Measurements from ENCODE around the gene INAVA.

INAVA gene

DNA sequence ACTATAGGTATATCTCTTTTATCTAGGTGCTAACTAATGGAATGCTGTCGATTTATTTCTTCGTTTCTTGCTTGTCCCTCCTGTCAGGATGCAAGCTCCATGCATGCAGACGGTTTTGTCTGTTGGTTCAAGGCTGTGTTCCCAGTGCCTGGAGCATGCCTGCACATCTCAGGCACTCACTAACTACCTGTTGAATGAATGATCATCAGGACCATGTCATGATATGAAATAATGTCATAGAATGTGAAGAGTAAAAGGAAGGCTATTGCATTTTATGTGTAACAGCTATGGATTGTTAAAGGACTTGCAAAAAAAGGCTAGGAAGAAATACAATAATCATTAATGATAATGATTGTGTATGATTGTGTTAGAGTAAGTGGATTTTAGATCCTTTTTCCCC is 17.7 kb upstream of the INAVA start:
- no peak for DNase-seq

DNA sequence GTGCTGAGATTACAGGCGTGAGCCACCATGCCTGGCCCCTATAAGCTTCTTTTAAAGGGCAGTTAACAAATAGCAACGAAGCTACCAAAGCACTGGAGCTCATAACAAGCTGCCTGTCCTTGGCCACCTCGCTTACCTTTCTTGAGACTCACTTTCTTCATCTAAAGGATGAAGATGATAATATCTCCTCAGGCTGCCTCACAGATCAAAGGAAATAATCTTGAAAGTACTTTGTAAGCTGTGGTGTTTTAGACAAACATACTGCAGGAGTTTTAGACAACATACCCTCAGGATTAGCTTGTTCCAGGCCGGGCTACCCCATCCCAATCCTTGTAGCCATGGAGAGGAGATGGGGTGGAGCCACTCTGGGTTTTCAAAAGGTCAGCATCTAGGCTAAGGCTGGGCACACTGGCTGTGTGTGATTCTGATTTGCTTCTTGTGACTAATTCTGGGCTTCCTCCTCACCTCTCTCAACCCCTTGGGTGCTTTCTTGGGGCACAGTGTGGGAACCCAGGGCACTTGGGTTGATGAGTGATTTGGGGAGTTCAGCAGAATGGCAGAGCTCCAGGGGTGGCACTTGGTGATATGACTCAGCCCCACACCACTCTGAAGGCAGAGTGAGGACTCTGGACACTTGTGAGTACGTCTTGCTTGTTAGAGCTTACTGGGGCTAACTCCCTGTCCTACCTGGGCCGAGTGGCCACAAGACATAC is 16.7 kb upstream of the INAVA start:
- DNase-seq, result no peak

DNA sequence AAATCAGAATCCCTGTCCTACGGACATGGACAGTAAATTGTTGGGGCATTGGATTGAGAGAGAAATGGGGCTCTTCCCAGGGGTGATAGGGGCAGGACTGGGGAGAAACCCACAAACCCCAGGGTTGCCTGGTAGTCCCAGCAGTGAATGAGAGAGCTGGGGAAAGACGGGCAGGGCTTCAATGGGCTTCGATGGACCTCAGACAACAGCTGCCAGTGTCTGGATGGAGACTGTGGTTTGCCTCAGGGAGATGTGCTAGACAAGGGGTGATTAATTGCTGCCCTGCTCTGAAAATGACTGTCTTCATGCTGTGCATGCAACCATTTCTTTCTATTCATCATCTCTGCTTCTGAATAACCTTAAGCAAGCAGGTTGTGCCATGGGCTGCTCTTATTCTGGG is 14.5 kb upstream of the INAVA start:
- no peak for DNase-seq

DNA sequence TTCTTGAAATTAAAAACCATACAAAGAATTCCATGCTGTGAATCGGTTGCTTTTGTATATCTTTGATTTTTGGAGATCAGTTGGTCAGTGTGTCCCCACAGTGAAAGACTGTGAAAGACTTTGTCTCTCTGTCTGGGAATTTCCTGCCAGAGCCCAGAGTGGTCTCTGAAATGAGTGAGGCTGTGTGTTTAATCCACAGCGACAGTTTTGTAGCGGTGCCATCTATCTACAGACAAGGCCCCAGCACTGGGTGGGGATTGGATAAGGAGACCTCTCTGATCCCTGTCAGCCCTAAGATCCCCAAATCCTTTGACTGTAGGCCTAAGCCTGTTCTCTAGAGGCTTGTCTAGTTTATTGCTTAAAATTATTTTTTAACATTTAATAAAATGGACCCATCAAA is 11.6 kb upstream of the INAVA start:
- DNase-seq, result no peak

DNA sequence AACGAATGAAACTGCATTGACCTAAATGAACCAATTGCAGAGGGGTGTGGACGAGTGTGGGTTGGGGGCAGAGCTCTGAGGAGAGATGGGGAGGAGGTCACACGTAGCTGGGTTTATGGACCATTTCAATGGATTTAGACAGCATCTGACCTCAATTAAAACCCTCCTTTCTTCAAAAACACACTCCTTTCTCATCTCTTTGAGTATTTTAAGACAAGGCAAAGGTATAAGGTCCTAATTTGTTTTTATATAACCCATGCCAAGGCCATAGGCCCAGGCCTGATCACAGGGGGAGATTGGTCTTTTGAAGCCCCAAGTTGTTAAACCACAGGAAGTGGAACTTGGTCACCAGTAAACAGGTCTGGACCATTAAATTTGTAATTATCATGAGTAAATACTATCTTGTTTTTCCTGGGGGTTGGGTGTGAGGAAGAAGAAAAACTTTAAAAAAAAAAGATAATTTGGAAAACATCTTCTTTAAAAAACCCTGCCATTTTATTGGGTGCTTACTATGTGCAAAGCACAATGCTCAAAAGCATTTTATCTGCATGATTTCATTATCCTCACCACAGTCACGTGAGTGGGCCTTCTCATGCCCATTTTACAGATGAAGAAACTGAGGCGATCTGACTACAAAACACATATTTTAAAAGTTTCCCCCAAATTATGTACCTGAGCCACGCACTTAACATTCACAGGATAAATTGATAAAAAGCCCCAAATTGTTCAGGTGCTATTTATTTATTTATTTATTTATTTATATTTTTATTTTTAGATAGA is 8.9 kb upstream of the INAVA start:
- no peak for DNase-seq

DNA sequence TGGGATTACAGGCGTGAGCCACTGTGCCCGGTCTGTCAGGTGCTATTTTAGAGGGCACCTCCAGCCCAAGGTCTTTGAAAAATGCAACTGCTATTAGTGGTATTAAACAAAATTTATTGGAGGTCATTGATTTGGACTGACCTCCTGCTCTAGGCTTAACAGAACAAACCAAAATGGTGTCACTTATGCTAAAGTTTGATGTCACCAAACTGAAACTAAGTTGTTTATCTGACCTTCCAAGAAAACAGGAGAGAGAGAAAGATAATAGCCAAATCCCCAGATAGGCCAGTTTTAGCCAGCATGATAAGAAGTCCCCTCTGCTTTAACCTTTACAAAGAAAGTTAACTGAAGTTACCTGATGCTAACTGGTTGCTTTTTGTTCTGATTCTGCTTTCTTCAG is 8.1 kb upstream of the INAVA start:
- DNase-seq, result no peak

DNA sequence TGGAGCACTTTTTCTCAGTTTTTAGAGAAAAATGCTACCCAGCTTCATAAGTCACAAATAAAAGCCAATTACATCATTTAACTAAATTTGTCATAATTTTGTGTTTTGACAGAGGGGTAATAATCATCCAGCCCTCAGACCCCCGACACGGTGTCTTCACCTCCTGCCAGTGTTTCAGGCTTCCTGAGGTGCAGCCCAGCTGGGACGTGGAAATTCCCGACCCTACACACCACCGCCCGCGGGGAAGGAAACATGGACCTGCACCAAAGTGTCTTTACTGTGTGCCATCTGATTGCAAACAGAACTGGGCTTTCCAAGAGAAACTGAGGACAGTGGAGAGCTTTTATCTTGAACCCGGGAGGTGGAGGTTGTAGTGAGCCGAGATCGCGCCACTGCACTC is 7.7 kb upstream of the INAVA start:
- DNase-seq, result no peak

DNA sequence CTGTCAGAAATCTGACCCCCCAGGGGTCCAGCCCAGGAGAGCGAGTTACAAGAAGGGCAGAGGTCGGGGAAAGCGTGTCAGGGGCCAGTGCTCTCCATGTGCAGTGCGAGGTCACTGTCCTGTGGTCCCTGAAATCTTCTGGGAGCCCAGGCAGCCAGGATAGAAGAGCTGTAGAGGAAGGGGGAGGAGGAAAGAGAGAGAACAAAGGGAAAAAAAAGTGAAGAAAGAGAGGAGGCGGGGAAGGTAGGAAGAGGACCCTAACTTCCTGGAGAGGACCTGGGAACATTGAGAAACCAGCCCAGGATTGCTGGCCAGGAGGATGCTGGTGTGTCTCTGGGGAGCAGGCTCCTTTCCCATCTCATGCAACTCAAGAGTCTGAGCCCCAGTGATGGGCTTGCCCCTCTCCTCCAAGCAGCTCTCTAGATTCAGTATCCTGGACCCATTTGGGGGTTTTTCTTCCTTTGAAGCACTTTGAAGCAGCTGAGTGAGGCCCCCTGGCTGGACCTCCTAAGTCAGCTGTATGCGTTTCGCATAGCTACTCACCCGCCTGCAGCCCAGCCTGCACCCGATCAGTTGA is 6.8 kb upstream of the INAVA start:
- no peak for DNase-seq

DNA sequence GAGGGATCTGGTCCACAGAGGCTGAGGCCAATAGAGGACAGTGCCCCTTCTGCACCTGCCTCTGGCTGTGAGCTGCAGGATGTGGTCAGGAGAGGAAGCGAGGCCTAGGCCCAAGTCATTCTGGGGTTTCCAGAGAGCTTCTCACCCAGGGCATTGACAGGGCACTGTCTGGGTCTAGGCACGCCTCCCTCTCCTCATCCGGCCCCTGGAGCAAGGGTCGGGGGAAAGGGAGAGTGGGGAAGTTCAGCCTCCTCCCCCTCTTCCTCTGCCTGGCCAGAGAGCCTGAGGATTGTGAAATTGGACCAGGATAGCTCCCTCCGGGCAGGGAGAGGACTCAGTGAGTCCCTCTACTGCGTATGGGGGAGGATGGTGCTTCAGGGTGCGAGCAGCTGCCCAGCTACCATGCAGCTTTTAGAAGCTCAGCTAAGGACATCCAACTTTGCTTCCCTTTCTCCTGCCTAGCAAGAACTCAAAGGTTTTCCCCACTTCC is 6.3 kb upstream of the INAVA start:
- DNase-seq, result no peak

DNA sequence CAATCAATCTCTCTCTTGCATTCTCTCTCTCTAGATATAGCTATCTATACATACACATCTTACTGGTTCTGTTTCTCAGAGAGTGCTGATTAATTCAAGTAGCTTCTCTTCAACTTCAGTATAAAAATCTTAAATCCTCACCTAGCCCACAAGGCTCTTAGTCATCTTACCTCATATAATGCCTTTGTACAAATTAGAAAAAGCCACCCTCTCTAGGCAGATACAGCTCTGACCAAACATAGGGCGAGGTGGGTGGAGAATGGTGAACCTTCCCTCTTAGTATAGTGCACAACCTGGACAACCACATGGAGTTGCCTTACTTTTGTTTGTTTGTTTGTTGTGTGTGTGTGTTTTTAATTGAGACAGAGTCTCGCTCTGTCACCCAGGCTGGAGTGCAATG is 5.1 kb upstream of the INAVA start:
- DNase-seq, result no peak

DNA sequence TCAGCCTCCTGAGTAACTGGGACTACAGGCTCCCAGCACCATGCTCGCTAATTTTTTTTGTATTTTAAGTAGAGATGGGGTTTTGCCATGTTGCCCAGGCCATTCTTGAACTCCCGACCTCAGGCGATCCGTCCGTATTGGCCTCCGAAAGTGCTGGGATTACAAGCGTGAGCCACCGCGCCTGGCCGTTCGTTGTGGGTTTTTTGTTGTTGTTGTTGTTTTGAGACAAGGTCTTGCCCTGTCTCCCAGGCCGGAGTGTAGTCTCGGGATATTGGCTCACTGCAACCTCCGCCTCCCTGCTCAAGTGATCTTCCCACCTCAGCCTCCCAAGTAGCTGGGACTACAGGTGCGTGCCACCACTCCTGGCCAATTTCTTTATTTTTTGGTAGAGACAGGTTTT is 4.7 kb upstream of the INAVA start:
- no peak for DNase-seq

DNA sequence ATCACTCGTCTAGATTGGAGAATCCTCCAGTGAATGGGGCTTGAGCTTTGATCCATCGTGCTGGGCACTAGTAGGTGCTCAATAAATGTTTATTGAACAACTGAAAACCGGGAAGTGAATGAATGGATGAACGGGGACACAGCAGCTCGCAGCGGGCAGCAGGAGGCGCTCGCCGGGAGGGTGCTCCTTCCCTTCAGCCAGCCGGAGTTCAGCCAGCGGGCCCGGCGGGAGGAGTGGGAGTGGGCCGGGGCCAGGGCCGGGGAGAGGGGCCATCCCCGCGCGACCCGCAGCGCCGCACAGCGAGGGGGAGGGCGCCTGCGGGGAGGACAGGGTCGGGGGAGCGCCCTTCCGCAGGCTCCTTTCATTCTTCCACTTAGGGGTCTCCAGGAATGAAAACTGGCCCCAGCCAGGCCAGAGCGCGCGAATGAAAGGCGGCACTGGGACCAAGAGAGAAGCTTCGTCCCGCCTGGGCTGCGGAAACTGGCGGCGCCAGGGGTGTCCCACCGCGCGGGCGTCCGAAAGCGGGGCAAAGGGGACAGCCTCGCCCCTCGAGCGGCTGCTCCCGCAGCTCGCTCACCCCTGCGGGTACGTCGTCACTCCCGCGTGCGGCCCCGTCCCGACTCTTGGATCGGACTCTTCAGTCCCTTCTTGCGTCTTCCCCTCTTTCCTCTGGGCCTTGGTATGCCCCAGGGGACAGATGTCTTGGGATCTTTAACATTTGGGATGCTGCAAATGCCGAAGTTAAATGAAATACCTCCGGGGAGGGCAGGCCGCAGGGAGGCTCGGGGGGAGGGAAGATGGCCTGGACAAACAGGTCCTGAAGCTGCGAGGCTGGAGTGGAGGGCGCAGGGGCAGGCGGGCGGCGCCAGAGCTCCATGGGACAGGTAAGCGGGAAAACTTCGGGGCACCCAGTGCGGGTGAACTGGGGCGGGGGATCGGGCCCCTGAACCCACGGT is 3.6 kb upstream of the INAVA start:
- DNase-seq, result no peak

DNA sequence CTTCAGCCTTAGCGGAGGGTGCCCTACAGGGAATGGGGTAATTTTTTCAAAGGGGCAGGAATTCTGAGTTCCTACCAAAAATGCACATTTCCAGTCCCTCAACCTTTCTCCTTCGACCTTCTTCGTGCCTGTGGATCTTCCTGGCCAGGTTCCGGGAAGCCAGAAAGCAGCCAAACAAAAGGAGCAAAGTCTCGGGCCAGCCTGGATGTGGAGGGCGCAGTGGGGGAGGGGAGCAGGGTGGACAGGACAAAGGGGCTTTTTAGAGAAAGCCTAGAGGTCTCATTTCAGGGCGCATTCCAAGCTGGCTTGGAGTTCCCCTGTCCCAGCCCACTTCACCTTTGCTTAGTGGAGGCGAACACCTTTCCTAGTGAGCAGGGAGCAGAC is 2.9 kb upstream of the INAVA start:
- DNase-seq, result no peak

DNA sequence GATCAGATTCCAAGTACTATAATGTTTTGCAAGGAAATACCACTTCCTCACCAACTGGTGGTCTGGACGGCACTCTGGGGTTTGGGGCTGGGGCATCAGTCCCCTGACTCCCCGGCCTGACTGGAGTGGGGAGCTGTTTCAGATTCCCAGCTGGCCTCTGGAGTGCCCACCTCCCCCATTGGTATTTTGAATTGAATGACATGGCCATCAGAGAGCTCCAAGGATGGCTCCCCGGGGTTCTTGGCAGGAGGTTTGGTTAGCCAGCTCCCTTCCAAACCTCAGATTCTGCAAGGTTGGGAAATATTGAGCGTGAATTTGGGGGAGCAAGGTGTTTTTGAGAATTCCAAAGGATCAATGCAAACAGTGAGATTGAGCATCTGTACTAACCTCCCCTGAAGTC is 2.2 kb upstream of the INAVA start:
- DNase-seq, result no peak

DNA sequence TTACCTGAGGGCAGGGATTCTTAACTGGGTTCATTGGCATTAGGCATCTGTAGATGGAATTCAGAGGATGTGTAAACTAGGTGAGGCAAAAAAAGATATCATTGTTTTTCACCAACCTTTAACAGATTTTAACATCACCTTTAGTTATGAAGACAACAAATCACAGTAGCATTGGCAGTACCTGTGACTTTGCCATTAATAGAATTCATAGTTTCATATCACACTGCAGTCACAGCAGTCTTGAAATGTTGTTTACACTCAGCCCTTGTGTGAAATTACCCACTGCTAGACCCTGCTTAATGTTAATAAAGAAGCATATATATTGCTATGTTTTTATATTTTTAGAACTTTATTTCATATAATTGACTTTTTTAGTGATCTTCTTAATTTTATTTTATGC is 1.7 kb upstream of the INAVA start:
- DNase-seq, result no peak

DNA sequence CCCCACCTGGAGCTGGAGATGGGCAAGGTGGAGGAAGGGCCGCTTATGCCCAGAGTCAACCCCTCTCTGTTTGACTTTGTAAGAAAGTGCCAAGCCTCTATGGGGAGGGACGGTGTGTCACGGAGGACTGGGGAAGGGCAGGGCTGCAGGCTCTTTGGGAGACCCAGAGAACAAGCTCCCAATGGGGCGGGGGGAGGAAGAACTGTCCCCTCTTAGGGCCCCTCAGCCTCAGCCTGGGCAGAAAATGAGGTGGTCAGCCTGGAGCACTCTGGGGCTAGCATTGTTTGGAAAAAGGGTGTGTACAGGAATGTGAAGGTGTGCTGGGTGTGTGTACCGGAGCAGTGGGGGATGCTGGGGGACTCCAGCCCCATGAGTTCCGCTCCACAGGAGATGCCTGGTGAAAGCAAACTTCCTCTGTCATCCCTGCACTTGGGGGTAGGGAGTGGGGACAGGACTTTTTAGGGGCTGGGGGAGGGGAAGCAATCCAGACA is 1.2 kb upstream of the INAVA start:
- DNase-seq, result no peak

DNA sequence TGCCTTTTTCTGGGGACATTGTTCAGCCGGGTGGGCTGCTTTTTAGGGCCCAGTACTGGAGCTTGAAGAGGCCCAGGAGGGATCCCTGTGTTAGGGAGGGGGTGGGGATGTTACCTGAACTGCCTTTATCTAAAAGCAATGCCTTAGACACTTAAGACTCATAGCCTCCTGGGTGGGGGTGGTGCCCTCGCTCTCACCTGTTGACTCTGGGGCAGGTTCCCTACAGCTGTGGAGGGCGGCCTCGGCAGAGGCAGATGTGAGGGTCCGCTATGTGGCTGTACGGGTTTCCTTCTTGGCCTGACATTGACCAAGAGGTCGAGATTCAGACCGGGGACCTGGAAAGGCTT is 716 bp downstream of the INAVA start:
- no peak for DNase-seq

DNA sequence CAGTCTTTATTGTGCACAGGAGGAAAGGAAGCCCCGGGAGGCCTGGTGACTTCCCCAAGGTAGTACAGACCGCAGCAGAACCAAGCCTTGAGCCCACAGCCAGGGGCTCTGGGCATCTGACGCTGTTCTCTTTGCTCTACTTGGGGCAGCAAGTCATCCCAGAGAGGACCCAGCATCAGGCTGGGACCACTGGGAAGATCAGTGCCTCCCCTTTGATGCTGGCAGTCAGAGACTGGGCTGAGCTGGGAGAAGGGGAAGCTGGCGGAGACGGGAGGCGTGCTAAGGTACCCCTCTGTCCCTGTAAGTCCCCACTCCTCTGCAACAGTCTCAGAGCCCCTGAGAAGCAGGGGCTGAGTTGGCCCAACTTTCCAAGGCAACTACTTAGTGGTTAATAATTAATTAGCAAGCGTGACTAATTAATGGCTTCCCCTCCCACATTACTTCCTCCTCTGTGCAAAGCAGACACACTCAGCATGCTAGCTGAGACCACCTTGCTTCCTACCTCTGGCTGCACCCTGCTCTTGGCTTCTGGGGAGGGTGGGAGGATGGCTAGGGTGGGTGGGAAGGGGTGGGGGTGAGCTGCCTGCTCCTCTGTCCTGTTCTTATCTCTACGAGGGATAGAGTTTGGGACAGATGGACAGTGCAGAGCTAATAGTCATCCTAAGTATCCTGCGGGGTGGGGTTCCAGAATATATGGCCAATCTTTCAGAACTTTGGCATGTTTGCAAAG is 1.3 kb downstream of the INAVA start:
- DNase-seq, result no peak

DNA sequence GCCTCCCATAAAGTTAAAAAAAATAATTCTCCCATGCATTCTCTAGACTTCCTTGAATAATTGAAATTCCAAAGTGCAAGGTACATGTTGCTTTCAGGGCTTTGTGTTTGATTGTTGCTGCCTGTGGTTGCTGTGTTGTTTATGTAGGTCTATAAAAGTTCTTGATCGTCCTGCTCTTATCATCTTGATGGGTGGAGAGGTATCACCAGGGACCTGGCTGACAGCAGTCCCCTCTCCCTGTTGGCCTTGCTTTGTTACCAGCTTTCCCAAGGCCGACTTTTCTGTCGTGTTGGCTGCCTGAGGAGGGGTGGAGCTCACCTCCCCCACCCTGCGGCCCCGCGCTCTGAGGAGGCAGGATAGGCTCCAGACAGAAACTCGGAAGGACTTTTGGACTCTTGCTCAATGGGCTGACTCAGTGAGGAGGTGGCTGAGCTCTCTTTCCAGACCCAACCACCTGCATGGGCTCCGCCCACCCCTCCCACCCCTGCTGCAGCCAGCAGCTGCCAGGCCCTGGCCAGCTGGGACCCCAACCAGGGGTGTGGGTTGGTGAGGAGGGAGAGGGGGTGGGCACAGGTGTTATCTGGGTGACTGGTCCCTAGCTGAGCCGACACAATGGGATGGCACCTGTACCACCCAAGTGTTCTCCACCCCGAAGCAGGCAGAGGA is 2.0 kb downstream of the INAVA start:
- DNase-seq, result no peak

DNA sequence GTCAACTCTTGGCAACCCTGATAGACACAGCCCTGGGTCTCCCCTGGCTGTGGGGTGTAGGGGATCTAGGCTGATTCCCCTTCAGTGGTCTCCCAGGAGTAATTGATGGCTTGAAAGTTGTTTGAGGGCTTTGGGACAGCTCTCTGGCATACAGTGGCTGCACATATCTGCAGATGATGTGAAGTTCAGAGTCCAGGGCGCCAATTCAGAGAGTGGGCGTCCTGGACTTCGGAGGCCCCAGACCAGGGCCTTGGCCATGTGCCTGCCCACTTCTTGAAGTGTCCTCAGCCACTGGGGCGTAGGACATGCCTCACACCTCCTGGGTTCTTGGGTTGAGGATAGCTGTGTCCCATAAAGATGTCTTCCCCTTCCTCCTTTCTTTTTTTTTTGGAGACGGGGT is 2.6 kb downstream of the INAVA start:
- no peak for DNase-seq

DNA sequence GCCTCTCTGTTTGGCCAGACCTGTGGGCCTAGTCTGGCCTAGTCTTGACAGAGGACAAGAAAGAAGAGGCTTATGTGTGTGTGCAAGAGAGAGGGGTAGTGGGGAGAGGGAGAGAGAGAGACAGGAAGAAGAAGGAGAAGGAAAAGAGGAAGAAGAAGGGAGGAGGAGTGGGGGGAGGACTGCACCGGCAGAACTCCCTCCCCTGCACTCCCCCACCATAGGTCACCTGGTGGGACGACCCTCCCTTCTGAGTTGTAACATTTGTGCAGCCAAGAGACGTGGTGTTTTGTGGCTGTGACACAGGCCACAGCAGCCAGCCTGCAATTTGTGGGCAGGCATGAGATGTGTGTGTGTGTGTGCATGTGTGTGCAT is 4.3 kb downstream of the INAVA start:
- DNase-seq, result no peak

DNA sequence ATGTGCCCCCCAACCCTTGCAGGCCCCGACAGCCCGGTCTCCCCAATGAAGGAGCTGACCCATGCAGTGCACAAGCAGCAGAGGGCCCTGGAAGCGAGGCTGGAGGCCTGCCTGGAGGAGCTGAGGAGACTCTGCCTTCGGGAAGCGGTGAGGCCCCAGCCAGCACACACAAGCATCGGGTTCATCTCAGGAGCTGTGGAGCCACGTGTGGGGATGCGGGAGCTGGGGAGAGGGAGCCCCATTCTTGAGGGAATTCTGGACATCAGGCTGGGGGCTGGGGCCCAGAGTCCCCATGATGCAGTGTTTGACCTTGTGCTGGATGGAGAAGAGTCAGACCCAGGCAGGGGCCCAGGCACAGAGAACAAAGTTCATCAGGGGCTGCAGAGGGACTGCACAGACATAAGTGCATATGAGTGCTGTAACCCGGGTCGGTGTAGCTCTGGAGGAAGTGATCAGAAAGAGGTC is 4.8 kb downstream of the INAVA start:
- DNase-seq, result no peak
